ENCODE results near the gene EPN1. TPM values are rescaled to one million over a fixed set of nuclear protein-coding genes. Genes with fewer than 3 reads are reported as not detected.

The EPN1 gene
- total RNA-seq, 3 donors from 2014 or later (not counting 1 experiment from before 2014, with no cell fraction given) = 47.6 to 56.4 (median 51.8) TPM

- Histone ChIP-seq H3K9me3 (ENCODE audit: control insufficient read depth, insufficient read depth, low read length) (no peaks in the 10 kb centered on the region), H3K36me3 (ENCODE audit: control insufficient read depth, insufficient read depth, low read length) (peaks cover 13% of the 10 kb centered on the region), H3K27ac (ENCODE audit: low read length) (peak overlapping the region; percentile 68), H3K4me3 (ENCODE audit: low read length) (peak overlapping the region; percentile 63), H3K4me1 (ENCODE audit: control insufficient read depth, insufficient read depth, low read length) (peaks cover 63% of the 10 kb centered on the region), H3K27me3 (ENCODE audit: control insufficient read depth, insufficient read depth, low read length) (no peaks in the 10 kb centered on the region)
- H3K4me3 Mint-ChIP-seq = peak overlapping the region; percentile 96
- no peaks in the 10 kb centered on the region for H3K27me3 Mint-ChIP-seq (ENCODE audit: low read depth in 2 of 2)
- 1% methylated on average over 65 of the region's 65 CpGs for WGBS (ENCODE audit: insufficient coverage)
- DNase-seq = peak in 1 of 2 donors; percentile 57
- H3K4me1 Mint-ChIP-seq = peaks cover 36 to 54% of the 10 kb centered on the region in 2 donors
- no peaks in the 10 kb centered on the region for H3K9me3 Mint-ChIP-seq
- ATAC-seq = no peak
- intact Hi-C loops (cut with micrococcal nuclease) = loop anchor here (2.0 to 5.0 kb wide), 2 partner anchors 35 to 62 kb away; partner anchors contain the start of genes ZNF579 and ZNF865
- no peak for TF ChIP-seq CTCF (IDR thresholded peaks at IDR 0.05)
- H3K36me3 Mint-ChIP-seq = no peaks in the 10 kb centered on the region
- H3K27ac Mint-ChIP-seq = peak overlapping the region; percentile 80 to 96
Observed at GRCh38 chr19:55642153-55643002, 32.6 kb upstream of the EPN1 start.

GRCh38 chr19:55643003-55643886, 31.8 kb upstream of the EPN1 start, which contains the start of gene ZNF581:
ZNF581 (plus strand) TSS chr19:55643649; CDS start chr19:55644572, 923 bp downstream.
- peak within 1 kb of the TSS; percentile 96 for H3K4me3 Mint-ChIP-seq
- DNase-seq (peak; percentile 73 to 92), ATAC-seq (peak; percentile 65 to 81 (median 66))
- 2% methylated on average over 46 of the region's 56 CpGs for WGBS (ENCODE audit: insufficient coverage)
- no peaks in the 10 kb centered on the region for H3K27me3 Mint-ChIP-seq (ENCODE audit: low read depth in 2 of 2)
- TF ChIP-seq CTCF (IDR thresholded peaks at IDR 0.05) = no peak
- H3K27ac Mint-ChIP-seq = peak within 1 kb of the TSS; percentile 80 to 96
- Histone ChIP-seq H3K36me3 (ENCODE audit: control insufficient read depth, insufficient read depth, low read length) (peaks cover 13% of the 10 kb centered on the region), H3K27me3 (ENCODE audit: control insufficient read depth, insufficient read depth, low read length) (no peaks in the 10 kb centered on the region), H3K4me1 (ENCODE audit: control insufficient read depth, insufficient read depth, low read length) (peaks cover 65% of the 10 kb centered on the region), H3K4me3 (ENCODE audit: low read length) (peak within 1 kb of the TSS; percentile 63), H3K9me3 (ENCODE audit: control insufficient read depth, insufficient read depth, low read length) (no peaks in the 10 kb centered on the region), H3K27ac (ENCODE audit: low read length) (peak within 1 kb of the TSS; percentile 68)
- no peaks in the 10 kb centered on the region for H3K36me3 Mint-ChIP-seq
- peaks cover 33 to 51% of the 10 kb centered on the region in 2 donors for H3K4me1 Mint-ChIP-seq
- H3K9me3 Mint-ChIP-seq = no peaks in the 10 kb centered on the region
- intact Hi-C loops (cut with micrococcal nuclease) = loop anchor here (2.0 to 5.0 kb wide), 2 partner anchors 36 to 62 kb away; partner anchors contain the start of genes ZNF579 and ZNF865

GRCh38 chr19:55643887-55644176, 31.2 kb upstream of the EPN1 start:
- no peak for DNase-seq
- H3K27me3 ChIP-seq (ENCODE audit: control insufficient read depth, insufficient read depth, low read length) = no peaks in the 10 kb centered on the region
- peaks cover 69% of the 10 kb centered on the region for H3K4me1 ChIP-seq (ENCODE audit: control insufficient read depth, insufficient read depth, low read length)
- H3K4me3 Mint-ChIP-seq = peak overlapping the region; percentile 96
- no peaks in the 10 kb centered on the region for H3K27me3 Mint-ChIP-seq (ENCODE audit: low read depth in 2 of 2)
- H3K4me1 Mint-ChIP-seq = peaks cover 33 to 55% of the 10 kb centered on the region in 2 donors
- no peaks in the 10 kb centered on the region for H3K9me3 Mint-ChIP-seq
- H3K27ac ChIP-seq (ENCODE audit: low read length) = peak overlapping the region; percentile 48
- WGBS (ENCODE audit: insufficient coverage) = under 1% methylated on average over 15 of the region's 15 CpGs
- no peaks in the 10 kb centered on the region for H3K36me3 Mint-ChIP-seq
- H3K27ac Mint-ChIP-seq = peak overlapping the region; percentile 80 to 96
- no peak for ATAC-seq
- intact Hi-C loops (cut with micrococcal nuclease) = loop anchor here (2.0 to 5.0 kb wide), 2 partner anchors 37 to 63 kb away; partner anchors contain the start of genes ZNF579 and ZNF865
- no peaks in the 10 kb centered on the region for H3K9me3 ChIP-seq (ENCODE audit: control insufficient read depth, insufficient read depth, low read length)
- no peak for TF ChIP-seq CTCF (IDR thresholded peaks at IDR 0.05)
- H3K36me3 ChIP-seq (ENCODE audit: control insufficient read depth, insufficient read depth, low read length) = peaks cover 13% of the 10 kb centered on the region
- peak overlapping the region; percentile 63 for H3K4me3 ChIP-seq (ENCODE audit: low read length)

Data from natural killer cell (primary cell).